Measurements from ENCODE around the gene SFN.
"Not testable (repeated sequence)": the region's sequence is repeated elsewhere in the genome, so short reads cannot be mapped to it uniquely, and the experiment has no call there.

The SFN gene

DNA sequence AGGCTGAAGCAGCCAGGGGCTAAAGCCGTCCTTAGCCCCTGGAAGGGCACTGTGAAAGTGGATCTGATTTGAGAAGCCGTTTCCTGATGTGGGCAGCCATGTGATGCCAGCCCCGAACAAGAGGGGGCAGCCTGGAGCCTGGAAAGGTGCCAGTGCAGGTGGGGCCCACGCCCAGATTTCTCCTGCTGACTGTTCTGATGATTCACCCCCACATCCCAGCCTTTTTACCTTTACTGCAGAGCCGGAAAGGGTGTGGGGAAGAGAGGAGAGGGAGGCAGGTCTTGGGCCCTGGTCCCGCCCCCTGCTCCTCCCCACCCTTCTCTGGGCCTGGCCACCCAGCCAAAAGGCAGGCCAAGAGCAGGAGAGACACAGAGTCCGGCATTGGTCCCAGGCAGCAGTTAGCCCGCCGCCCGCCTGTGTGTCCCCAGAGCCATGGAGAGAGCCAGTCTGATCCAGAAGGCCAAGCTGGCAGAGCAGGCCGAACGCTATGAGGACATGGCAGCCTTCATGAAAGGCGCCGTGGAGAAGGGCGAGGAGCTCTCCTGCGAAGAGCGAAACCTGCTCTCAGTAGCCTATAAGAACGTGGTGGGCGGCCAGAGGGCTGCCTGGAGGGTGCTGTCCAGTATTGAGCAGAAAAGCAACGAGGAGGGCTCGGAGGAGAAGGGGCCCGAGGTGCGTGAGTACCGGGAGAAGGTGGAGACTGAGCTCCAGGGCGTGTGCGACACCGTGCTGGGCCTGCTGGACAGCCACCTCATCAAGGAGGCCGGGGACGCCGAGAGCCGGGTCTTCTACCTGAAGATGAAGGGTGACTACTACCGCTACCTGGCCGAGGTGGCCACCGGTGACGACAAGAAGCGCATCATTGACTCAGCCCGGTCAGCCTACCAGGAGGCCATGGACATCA is at the start of gene SFN:
Gene SFN, plus strand, starts transcription at position 369 of the 904 bp plus-strand sequence. Its CDS starts 64 bp downstream, at position 433.
- DNase-seq: peak; percentile 93

DNA sequence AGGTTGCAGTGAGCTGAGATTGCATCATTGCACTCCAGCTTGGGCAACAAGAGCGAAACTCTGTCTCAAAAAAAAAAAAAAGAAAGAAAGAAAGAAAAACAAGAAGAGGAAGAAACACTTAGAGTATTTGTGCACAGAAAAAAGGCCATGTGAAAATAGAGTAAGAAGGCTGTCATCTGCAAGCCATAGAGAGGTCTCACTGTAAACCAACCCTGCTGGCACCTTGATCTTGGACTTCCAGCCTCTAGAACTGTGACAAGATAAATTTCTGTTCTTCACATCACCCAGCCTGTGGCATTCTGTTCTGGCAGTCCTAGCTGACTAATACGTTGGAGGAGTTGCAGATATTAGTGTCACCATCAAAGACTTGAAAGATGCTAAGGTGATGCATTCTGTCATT is 48.6 kb upstream of the SFN start:
- no peak for DNase-seq

DNA sequence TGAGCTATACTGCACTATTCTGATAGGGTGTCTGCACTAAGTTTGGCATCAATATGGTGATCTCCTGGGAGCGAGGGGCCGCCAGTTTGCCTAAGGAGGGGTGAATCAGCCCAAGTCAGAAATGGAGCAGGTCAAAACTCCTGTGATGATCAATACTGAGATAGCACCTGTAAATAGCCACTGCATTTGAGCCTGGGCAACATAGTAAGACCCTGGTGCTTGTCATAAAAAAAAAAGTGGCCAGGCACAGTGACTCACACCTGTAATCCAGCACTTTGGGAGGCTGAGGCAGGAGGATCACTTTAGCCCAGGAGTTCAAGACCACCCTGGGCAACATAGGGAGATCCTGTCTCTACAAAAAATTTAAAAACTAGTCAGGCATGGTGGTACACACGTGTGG is 48.1 kb upstream of the SFN start:
- DNase-seq: no peak

DNA sequence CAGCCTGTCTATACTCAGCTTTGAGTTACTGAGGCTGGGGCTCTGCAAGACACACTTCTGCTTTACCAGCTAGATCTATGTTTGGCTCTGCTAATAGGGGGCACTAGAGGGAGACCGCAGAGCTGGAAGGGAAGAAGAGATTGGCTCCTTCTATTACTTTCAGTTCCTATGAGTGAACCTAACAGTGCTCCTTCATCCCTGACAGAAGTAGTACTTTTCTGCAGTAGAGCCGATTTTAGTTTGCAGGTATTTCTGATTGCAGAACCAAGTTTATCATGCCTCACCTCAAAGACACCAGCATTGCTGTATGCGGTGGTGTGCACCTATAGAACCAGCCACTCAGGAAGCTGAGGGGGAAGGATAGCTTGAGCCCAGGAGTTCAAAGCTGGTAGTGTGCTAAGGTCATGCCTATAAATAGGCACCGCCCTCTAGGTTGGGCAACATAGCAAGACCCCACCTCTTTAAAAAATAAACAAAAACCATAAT is 42.1 kb upstream of the SFN start:
- no peak for DNase-seq

DNA sequence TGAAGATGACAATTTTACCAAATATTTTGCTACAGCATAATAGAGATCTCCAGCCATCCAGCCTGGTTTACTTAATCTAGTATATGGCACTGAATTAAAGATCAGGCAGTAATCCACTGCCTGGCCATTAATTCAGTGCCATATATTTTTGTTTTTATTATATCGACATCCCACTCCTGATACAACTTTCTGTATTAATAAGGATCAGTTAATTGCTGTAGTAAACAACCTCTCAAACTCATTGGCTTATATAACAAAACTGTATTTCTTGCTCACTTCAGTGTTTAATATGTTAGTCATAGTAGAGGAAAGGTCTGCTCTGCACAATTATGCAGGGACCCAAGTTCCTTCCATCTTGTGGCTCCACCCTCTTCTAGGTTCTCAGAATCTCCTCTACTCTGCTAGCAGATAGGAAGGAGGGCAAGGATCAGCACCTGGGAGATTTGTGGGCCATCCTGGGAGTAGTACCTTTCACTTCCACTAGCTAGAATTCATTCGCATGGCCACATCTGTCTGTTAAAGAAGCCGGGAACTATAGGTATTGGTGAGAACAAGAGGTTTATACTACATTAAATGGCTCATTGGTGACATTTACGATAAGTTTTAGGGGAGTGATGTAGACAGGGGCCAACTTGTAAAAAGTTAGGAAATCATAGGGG is 40.1 kb upstream of the SFN start:
- no peak for DNase-seq

DNA sequence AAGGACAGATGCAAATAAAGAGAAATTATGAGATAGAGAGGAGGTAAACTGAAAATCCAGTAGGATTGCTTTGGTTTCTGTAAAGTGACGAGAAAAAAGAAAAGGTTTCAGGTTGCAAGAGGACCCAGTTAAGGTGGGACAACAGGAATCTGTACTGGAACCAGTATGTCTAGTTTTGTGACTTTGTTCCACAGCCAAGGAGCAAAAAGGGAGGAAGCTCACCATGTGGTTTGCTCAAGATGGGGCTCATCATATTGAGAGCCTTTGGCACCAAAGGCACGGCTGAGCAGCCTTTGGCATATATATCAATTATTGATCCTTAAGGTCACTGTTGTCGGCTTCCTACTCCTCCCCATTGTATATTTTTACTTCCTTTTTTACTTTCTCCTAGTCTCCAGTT is 38.2 kb upstream of the SFN start:
- DNase-seq: no peak

DNA sequence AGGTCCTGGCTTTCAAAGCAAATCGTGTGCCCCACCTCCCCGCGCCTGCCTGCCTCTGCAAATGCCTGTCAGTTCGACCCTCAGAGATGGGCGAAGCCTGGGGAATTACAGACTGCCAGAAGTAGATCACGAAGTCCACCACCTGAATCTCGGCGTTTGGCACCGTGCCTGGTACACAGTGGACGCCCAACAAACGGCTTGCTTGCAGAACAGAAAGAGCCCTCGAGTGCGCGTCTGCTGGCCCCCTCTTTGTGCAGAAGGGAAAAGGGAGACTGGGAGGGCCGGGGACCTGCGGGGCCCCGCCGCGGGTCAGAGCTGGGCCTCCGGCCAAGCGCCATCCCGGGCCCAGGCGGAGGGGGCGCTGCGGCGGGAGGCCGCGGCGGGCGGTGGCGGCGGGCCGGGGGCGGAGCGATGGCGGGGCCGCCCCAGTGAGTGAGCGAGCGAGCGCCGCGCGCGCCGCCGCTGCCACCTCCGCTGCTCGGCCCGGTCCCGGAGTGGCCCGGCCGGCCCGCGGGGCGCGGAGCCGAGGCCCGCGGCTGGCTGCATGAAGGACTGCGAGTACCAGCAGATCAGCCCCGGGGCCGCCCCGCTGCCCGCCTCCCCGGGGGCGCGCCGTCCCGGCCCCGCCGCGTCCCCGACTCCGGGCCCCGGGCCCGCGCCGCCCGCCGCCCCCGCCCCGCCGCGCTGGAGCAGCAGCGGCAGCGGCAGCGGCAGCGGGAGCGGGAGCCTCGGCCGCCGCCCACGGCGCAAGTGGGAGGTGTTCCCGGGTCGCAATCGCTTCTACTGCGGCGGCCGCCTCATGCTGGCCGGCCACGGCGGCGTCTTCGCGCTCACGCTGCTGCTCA is 36.5 kb upstream of the SFN start, which contains the start of gene ZDHHC18:
Gene ZDHHC18, plus strand, starts transcription at position 428 of the 845 bp plus-strand sequence. Its CDS starts 117 bp downstream, at position 545.
- peak; percentile 45 for DNase-seq

DNA sequence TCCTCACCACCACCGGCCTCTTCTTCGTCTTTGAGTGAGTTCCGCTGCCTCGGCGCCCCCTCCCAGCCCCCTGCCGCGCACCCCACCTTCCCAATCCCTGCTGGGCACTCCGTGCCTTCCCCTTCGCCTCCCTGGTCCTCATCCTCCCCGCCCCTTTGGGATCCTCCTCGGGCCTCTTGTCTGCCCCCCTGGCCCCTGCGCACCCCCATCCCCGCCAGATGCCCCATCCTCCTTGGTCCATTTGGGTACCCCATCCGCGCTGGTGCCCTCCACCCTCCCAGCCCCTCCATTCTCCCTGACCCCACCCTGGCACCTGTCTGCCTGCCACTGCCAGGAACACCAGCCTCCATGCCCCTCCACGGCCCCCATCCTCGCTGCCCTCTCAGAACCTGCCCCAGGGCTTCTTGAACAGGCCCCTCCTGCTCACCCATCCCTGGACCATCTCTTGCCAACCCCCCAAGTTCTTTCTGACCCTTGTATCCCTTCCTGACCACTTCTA is 35.8 kb upstream of the SFN start:
- no peak for DNase-seq

DNA sequence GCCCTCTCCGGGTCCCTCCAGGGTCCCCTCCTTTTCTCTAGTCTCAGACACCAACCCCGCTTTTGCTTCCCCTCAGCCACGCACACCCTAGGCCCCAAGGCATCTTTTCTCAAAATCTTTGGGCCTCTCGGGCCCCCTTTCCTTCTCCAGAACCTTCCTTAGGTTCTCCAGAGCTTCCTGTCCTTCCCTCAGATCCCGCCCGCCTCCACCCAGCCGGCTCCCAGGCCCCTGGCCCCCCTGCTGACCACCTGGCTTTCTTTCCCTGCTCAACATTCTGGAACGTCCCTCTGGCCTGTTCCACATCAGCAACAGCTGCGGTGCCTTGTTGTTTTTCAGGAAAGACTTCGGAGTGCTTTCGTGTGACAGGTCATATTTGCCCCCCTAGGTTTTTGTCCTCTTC is 35.3 kb upstream of the SFN start:
- no peak for DNase-seq

DNA sequence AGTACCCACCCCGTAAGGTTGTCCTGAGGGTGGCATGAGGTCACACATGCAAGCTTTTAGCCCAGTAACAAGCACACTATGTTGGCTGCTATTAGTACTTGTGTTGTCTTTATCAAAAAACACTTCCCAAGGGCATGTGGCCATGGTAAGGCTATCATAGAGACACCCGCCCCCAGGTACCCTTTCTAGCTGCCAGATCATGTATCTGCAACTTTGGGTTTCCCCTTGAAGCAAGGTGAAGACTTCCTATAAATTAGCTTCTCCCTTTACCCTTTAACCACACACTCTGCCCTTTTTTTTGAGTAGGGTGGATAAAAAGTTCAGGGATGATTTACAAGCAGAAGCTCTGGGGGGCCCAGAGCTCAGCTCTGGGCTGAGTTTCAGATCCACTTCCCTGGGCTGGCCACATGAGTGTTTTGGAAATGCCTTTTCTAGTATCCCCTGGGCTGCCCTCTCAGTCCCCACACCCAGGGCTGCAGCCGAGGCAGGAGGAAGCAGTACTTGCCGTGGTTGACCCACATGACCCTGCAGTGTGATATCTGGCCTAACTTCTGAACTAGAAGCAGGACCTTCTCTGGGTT is 34.4 kb upstream of the SFN start:
- DNase-seq: no peak

DNA sequence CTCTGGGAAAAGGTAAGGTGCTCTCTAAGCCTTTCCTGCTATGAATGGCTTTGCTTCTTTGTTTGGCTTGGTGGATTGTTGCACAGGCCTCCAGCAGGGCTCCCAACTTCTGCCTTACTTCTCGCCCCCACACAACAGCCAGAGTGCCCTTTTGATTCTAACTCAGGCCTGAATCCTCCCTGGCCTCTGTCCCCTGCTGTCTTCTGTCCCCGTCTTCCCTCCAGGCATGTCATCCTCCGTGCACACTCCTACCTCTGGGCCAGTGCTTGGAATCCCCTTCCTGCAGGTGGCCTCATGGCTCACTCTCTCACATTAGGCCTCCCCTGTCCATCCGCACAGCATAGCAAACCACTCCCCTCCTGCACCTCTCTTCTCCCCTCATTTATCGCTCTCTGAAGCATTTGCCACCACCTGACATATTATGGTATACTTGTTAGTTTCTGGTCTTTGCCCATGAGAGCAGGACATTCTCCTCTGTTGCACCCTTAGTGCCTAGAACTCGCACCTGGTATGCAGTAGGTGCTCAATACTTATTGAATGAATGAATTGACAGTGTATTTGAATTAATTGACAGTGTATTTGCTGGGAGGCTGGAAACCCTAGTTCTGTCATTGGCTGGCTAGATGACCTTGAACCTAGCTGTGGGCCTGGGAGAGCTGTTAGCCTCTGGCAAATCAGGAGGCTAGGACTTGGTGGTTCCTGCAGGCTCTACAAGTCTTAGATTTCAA is 33.6 kb upstream of the SFN start:
- no peak for DNase-seq

DNA sequence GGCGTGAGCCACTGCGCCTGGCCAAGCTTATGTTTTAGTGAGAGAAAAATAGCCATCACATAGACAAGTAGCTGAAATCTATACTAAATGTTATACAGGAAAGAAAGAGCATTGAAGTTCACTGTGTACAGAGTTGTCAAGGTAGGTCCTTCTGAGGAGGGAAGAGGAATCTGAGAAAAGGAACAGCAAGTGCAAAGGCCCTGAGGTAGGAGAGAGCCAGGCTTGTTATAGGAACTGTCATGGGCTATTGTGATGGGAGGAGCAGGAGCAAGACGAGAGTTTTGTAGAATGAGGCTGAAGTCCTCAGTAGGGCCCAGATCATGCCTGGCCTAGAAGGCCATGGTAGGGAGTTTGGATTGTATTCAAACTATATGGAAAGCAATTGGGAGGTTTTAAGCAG is 31.9 kb upstream of the SFN start:
- no peak for DNase-seq

DNA sequence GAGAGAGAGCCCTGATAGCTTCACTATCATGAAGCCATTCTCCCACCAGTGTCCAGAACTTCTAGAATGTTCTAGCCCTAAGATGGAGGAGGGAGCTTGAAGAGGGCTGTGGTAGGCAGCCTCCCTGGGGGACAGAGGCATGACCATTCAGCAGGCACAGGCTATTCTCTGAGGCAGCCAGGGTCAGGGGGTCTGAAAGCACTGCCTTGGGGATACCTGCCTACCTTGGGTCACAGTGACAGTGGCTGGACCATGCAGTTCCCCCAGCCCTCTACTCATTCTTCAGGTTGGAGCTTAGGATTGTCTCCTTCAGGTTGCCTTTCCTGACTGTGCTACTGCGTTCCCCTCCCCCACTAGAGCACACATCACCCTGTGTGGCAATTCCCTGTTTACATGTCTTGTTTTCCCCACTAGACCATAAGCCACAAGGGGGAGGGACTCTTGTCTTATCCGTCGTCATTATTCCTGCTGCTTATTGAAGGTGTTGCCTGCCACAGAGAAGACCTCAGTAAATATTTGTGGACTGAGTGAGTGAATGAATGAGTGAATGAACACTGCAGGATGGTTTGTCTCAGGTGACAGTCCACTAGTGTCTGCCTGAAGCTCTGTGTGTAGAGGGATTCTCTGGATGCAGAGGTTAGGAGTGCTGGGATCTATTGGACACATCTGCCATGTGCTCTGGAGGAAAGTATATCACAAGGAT is 31.3 kb upstream of the SFN start:
- DNase-seq: no peak

DNA sequence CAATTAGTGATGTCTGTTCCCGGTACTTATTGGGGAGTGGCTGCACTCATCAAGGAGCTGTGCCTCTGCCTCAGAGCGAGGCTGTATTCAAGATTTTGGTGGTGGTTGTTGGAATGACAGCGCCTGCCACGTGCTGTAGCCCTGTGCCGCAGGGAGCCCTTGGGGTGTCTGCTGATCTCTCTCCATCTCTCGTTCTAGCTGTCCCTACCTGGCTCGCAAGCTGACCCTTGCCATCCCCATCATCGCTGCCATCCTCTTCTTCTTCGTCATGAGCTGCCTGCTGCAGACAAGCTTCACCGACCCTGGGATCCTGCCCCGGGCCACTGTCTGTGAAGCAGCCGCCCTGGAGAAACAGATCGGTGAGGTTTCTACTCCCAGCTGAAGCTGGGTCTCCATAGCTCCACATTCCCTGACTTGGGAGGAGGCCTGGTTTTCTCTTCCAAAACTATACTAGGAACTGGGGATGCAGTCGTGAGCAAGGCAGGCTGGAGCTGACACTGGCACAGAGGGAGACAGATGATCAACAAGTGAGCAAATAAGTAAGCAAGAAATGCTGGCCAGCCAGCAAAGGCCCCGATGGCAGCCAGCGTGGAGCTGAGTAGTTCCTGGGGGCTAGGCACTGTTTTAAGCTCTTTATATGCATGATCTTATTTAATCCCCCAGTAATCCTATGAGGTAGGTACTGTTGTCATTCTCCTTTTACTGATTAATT is 30.5 kb upstream of the SFN start:
- no peak for DNase-seq

DNA sequence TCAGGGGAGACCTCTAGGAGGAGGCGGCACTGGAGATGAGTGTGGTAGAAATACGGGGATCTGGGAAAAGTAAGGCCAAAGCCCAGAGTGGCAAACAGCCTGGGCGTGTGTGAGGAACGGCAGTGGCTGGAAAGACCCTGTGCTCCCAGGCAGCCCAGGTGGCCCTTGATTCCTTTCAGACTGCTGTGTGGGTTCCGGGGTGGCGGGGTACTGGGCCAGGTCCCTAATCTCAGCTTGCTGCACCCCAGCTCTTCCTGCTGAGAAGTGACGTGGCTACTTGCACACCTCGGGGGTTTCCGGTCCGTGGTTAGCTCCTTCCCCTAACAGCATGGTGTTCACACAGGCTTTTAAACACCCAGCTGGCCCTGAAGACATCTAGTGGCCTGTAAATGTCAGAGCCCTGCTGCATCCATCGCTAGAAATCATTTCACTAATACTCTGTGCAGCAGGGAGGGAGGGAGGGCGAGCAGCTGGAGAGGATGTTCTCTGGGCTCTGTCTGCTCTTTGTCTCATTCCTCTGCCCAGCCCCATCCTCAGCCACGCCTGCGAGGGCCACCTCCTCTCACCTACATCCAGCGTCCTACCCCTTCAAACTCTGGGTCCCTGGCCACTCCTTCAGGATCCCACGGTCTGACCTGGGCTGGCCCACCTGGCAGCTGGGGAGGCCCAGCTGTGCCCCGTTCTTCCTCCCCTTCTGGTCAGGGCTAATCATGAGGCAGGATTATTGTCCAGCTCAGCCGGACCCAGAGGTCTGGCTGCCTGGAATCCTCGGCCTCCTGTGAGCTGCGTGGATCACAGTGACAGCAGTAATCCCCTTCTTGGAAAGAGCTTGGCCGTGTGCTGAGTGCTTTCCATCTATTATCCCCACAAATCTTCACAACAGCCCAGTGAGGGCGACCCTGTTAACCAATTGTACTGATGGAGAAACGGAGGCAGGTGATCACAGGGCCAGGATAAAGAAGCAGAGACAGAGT is 29.2 kb upstream of the SFN start:
- DNase-seq: no peak

DNA sequence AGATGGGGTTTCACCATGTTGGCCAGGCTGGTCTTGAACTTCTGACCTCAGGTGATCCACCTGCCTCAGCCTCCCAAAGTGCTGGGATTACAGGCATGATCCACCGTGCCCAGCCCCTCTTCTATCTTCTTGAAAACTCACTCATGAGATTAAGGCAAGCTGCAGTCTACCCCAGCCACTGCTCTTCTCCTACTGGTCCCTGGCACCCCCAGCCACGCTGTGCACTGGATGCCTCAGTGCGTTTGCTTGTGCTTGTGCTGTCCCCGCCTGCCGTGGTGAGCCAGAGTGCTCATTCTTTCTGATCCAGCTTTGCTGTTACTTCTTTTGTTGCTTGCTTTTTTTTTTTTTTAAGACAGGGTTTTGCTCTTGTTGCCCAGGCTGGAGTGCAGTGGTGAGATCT is 25.3 kb upstream of the SFN start:
- DNase-seq: not testable (repeated sequence)

DNA sequence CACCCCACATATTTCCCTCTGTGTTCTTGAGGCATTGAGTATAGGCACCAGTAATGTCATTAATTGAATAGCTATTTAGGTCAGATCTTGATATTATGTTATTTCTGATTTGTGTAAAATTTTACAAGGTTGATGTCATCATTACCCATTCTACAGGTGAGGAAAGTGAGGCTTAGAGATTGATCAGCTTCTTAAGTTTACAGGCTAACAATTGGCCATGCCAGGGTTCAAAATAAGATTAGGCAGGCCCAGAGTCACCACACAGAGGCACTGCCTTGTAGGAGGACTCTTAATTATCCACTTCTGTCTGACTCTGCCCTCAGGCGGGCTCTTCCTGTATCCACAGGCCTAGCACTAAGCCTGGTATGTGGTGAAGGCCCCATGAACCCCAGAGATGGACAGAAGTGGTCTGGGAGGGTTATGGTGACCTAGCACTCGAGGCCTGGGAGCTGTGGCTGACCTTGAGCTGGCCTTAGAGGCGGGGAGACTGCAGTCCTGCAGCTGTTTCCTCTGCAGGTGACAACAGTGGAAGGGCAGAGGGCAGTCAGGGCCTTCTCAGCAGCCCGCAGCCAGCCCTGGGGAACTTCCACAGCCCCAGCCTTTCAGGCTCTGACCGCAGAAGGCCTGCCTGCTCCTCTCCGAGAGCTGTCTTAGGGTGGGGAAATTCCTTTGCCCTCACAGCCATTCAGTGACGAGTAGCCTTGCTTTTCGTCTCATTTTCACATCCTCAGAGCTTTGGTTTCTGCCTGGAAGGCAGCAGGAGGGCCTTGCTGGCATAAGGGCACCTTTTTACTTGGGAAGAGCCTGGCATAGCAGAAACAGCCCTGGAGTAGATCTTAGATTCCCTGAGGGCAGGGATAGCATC is 24.2 kb upstream of the SFN start:
- no peak for DNase-seq

DNA sequence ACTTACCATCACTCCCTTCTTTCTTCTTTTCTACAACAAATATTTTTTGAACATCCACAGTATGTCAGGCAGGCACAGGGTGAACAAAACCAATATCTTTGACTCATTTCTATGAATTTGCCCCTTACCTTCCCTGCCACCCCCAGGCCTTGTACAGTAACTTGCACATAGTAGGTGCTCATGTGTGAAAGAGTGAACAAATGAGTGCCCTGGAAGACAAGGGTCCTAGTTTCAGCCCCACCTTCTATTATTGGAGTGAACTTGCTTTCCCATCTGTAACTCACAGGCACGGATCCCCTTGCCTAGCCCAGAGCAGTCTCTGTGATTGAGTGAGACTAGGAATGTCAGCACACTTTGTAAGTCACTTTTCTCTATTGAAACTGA is 23.6 kb upstream of the SFN start:
- DNase-seq: no peak
